M059J (cell line): ENCODE results near the gene P2RY2. TPM values are rescaled to one million over a fixed set of nuclear protein-coding genes. Genes with fewer than 3 reads are reported as not detected.

ENCODE experiments used
- DNase-seq: peaks from one replicate; pipeline ENCODE4 v3.0.0-alpha.2; 2012; ENCODE audit warnings: low read depth
- total RNA-seq: library from RNA; depleted of rRNA; stranded (reverse); fragments of >200 nt; shearing (Covaris generic); gene quantifications from 2 replicates; pipeline ENCODE4 v1.2.3, GENCODE V29; 2014; rRNA removed

The P2RY2 gene
- total RNA-seq: 0.30 and 0.84 TPM in 2 replicates

- DNase-seq: peak; percentile 42
Measured at GRCh38 chr11:73218106-73218829, at the start of gene P2RY2. Gene P2RY2 (plus strand): TSS chr11:73218281. CDS start chr11:73234160, 15,879 bp downstream.

GRCh38 chr11:73168925-73169579 is 49.0 kb upstream of the P2RY2 start:
- DNase-seq: peak; percentile 12

- no peak for DNase-seq
Measured at GRCh38 chr11:73170140-73170539, 47.9 kb upstream of the P2RY2 start.

- peak; percentile 46 for DNase-seq
Measured at GRCh38 chr11:73171436-73172161, 46.5 kb upstream of the P2RY2 start.

- no peak for DNase-seq
Measured at GRCh38 chr11:73172992-73173656, 45.0 kb upstream of the P2RY2 start.

GRCh38 chr11:73173755-73174494 is 44.2 kb upstream of the P2RY2 start:
- DNase-seq: no peak

- DNase-seq: no peak
Measured at GRCh38 chr11:73174495-73174791, 43.6 kb upstream of the P2RY2 start.

GRCh38 chr11:73175551-73176144 is 42.4 kb upstream of the P2RY2 start:
- DNase-seq: no peak

- no peak for DNase-seq
Measured at GRCh38 chr11:73176145-73176873, 41.8 kb upstream of the P2RY2 start.

- DNase-seq: no peak
Measured at GRCh38 chr11:73176874-73177155, 41.3 kb upstream of the P2RY2 start.

- no peak for DNase-seq
Measured at GRCh38 chr11:73177380-73177777, 40.7 kb upstream of the P2RY2 start.

- peak; percentile 80 for DNase-seq
Measured at GRCh38 chr11:73177778-73178539, 40.1 kb upstream of the P2RY2 start.

- no peak for DNase-seq
Measured at GRCh38 chr11:73178681-73179080, 39.4 kb upstream of the P2RY2 start.

GRCh38 chr11:73182824-73183321 is 35.2 kb upstream of the P2RY2 start:
- peak; percentile 38 for DNase-seq

GRCh38 chr11:73184953-73185671 is 33.0 kb upstream of the P2RY2 start:
- DNase-seq: peak; percentile 72

- peak; percentile 95 for DNase-seq
Measured at GRCh38 chr11:73185680-73186293, 32.3 kb upstream of the P2RY2 start.

GRCh38 chr11:73186294-73186850 is 31.7 kb upstream of the P2RY2 start:
- no peak for DNase-seq

- no peak for DNase-seq
Measured at GRCh38 chr11:73186886-73187285, 31.2 kb upstream of the P2RY2 start.
